Measurements from ENCODE around the gene KLRC4. TPM values are rescaled to one million over a fixed set of nuclear protein-coding genes. Genes with fewer than 3 reads are reported as not detected.
"Not testable (repeated sequence)": the region's sequence is repeated elsewhere in the genome, so short reads cannot be mapped to it uniquely, and the experiment has no call there.

The KLRC4 gene
- total and polyA plus RNA-seq, 10 of the 15 experiments (the other 5 are each of a cell fraction or from before 2014, with no cell fraction given) = 0.07 to 0.34 TPM; not detected in 8

- TF ChIP-seq ZZZ3 (IDR thresholded peaks at IDR 0.05; ENCODE audit: control insufficient read depth, insufficient read length, low read depth) (no peak), ZNF622 (IDR thresholded peaks at IDR 0.05) (no peak), JUND (IDR thresholded peaks at IDR 0.05; ENCODE audit: low read depth, low read length) (no peak), E4F1 (IDR thresholded peaks at IDR 0.05; ENCODE audit: borderline replicate concordance, partially characterized antibody) (no peak), FOS (IDR thresholded peaks at IDR 0.05; ENCODE audit: borderline replicate concordance, extremely low read depth, insufficient read length) (no peak), ZNF592 (IDR thresholded peaks at IDR 0.05) (no peak), CTCF (IDR thresholded peaks at IDR 0.05 in 2 of 3, conservative IDR thresholded peaks at IDR 0.05 in 1 of 3; ENCODE audit: control insufficient read depth in 2 of 3, extremely low read depth in 1 of 3, insufficient read depth in 1 of 3, low read depth in 3 of 3, low read length in 3 of 3) (no peak), NR2C2 (IDR thresholded peaks at IDR 0.05; ENCODE audit: borderline replicate concordance, control insufficient read depth, insufficient read length, low read depth) (no peak), PAX8 (IDR thresholded peaks at IDR 0.05) (no peak), POLR2A (IDR thresholded peaks at IDR 0.05; ENCODE audit: low read depth, low read length) (no peak)
Observed at GRCh38 chr12:10368206-10369171, 41.1 kb downstream of the KLRC4 start (continued).

GRCh38 chr12:10367714-10368113 is 41.8 kb downstream of the KLRC4 start:
- WGBS (ENCODE audit: insufficient coverage, insufficient replicate concordance, low lambda C conversion rate, missing lambda C conversion rate) = 73% methylated on average over 4 of the region's 4 CpGs
- FAIRE-seq; BruUV-seq (replicated peaks); H2AFZ ChIP-seq (ENCODE audit: control insufficient read depth, low read depth, low read length); H4K20me1 ChIP-seq (ENCODE audit: control insufficient read depth, insufficient read depth); DNase-seq (ENCODE audit: low read depth, low spot score); ATAC-seq; intact Hi-C loops (cut with micrococcal nuclease; ENCODE audit: unreplicated experiment); H3K36me3 ChIP-seq (ENCODE audit: control insufficient read depth in 2 of 2, insufficient read depth in 2 of 2, low read length in 1 of 2); H3K4me2 ChIP-seq (ENCODE audit: control insufficient read depth, insufficient read depth); H3K9ac ChIP-seq (ENCODE audit: control insufficient read depth, insufficient read depth, low read length); H3K27ac ChIP-seq (ENCODE audit: control insufficient read depth, insufficient read depth); in situ Hi-C loops (cut with MboI); H3K27me3 ChIP-seq (replicated peaks in 1 of 2; ENCODE audit: control insufficient read depth in 2 of 2, insufficient read depth in 2 of 2, low read length in 1 of 2); H3K4me3 ChIP-seq; H3K79me2 ChIP-seq (ENCODE audit: control insufficient read depth, insufficient read depth, low read length); H3K9me3 ChIP-seq (replicated peaks; ENCODE audit: control insufficient read depth, insufficient read depth, low read length): not testable (repeated sequence)
- CTCF ChIA-PET = interaction anchor here (1.0 to 4.0 kb wide), 9 partner anchors 19 to 350 kb away, joined by 3 to 35 read pairs (median 5); no protein-coding TSS in a partner anchor
- SMC1A ChIA-PET (ENCODE audit: uncharacterized antibody, unreplicated experiment) = interaction anchor here (0.8 to 6.5 kb wide), 6 partner anchors 8 to 193 kb away, joined by 3 to 67 read pairs (median 31); partner anchors contain the start of gene KLRC4
- RAD21 ChIA-PET (ENCODE audit: unreplicated experiment) = interaction anchor here (1.0 to 6.0 kb wide), 5 partner anchors 21 to 196 kb away, joined by 3 to 75 read pairs (median 23); partner anchors contain the start of gene KLRC4
- POLR2A ChIA-PET = interaction anchor here (4.1 kb wide), 1 partner anchor 28 kb away, joined by 20 read pairs; no protein-coding TSS in a partner anchor
- H3K4me1 ChIP-seq (ENCODE audit: control insufficient read depth, insufficient read depth, low read length) = peaks cover 17% of the 10 kb centered on the region
